GM19238 (cell line): ENCODE measurements around the gene MAGI2.
"Not testable (repeated sequence)": the region's sequence is repeated elsewhere in the genome, so short reads cannot be mapped to it uniquely, and the experiment has no call there.

Source experiments
- DNase-seq: peaks from one replicate; pipeline ENCODE4 v3.0.0; 2011; ENCODE audit warnings: low spot score; ENCODE audit not compliant: insufficient read length

MAGI2 gene

GRCh38 chr7:79452032-79452494 is 1.4 kb downstream of the MAGI2 start:
- no peak for DNase-seq

GRCh38 chr7:79451580-79451979 is 1.9 kb downstream of the MAGI2 start:
- DNase-seq, result no peak

GRCh38 chr7:79442766-79443165 is 10.7 kb downstream of the MAGI2 start:
- DNase-seq, result not testable (repeated sequence)

GRCh38 chr7:79436378-79436777 is 17.1 kb downstream of the MAGI2 start:
- DNase-seq, result no peak

- no peak for DNase-seq
Measured at GRCh38 chr7:79434867-79435266, 18.6 kb downstream of the MAGI2 start.

GRCh38 chr7:79434098-79434497 is 19.4 kb downstream of the MAGI2 start:
- no peak for DNase-seq

- DNase-seq, result no peak
Measured at GRCh38 chr7:79430391-79430790, 23.1 kb downstream of the MAGI2 start.

GRCh38 chr7:79425665-79426064 is 27.8 kb downstream of the MAGI2 start:
- no peak for DNase-seq

GRCh38 chr7:79421751-79422150 is 31.7 kb downstream of the MAGI2 start:
- no peak for DNase-seq

GRCh38 chr7:79420464-79420863 is 33.0 kb downstream of the MAGI2 start:
- DNase-seq, result no peak

GRCh38 chr7:79414910-79415309 is 38.6 kb downstream of the MAGI2 start:
- DNase-seq, result no peak

GRCh38 chr7:79412915-79413314 is 40.6 kb downstream of the MAGI2 start:
- no peak for DNase-seq

GRCh38 chr7:79412438-79412837 is 41.0 kb downstream of the MAGI2 start:
- DNase-seq, result no peak

- no peak for DNase-seq
Measured at GRCh38 chr7:79410345-79410744, 43.1 kb downstream of the MAGI2 start.

- DNase-seq, result no peak
Measured at GRCh38 chr7:79407351-79407750, 46.1 kb downstream of the MAGI2 start.

- DNase-seq, result no peak
Measured at GRCh38 chr7:79406371-79406770, 47.1 kb downstream of the MAGI2 start.

GRCh38 chr7:79405368-79405767 is 48.1 kb downstream of the MAGI2 start:
- no peak for DNase-seq

- DNase-seq, result no peak
Measured at GRCh38 chr7:79403879-79404278, 49.6 kb downstream of the MAGI2 start.

GRCh38 chr7:79403451-79403850 is 50.0 kb downstream of the MAGI2 start:
- no peak for DNase-seq

- DNase-seq, result no peak
Measured at GRCh38 chr7:79401254-79401653, 52.2 kb downstream of the MAGI2 start.

- DNase-seq, result no peak
Measured at GRCh38 chr7:79400222-79400621, 53.2 kb downstream of the MAGI2 start.

GRCh38 chr7:79398138-79398749 is 55.2 kb downstream of the MAGI2 start:
- no peak for DNase-seq

- no peak for DNase-seq
Measured at GRCh38 chr7:79386688-79387422, 66.6 kb downstream of the MAGI2 start.
